ENCODE data around the gene ANP32D. TPM values are rescaled to one million over a fixed set of nuclear protein-coding genes. Genes with fewer than 3 reads are reported as not detected.
"Not testable (repeated sequence)": the region's sequence is repeated elsewhere in the genome, so short reads cannot be mapped to it uniquely, and the experiment has no call there.

Gene ANP32D
- total RNA-seq, 1 experiment from 2014 or later, result not detected

- Histone ChIP-seq H3K27me3 (ENCODE audit: low read length) (no peaks in the 10 kb centered on the region), H3K27ac (ENCODE audit: low read length) (no peak within 1 kb of the TSS), H3K4me1 (ENCODE audit: low read length) (no peaks in the 10 kb centered on the region), H3K36me3 (ENCODE audit: insufficient read depth, low read length) (no peaks in the 10 kb centered on the region), H3K9me2 (replicated peaks; ENCODE audit: insufficient read depth, low read length) (no peaks in the 10 kb centered on the region), H3K9ac (ENCODE audit: low read length) (no peak within 1 kb of the TSS), H3K4me2 (ENCODE audit: low read depth, low read length, poor library complexity, severe bottlenecking) (no peak within 1 kb of the TSS), H4K20me1 (ENCODE audit: insufficient read depth, low read depth, low read length) (no peaks in the 10 kb centered on the region), H3K79me2 (ENCODE audit: low read length) (no peaks in the 10 kb centered on the region), H3K9me3 (ENCODE audit: low read length) (no peaks in the 10 kb centered on the region), H3K4me3 (ENCODE audit: low read length) (no peak within 1 kb of the TSS), H2AFZ (ENCODE audit: low read length) (no peak within 1 kb of the TSS)
- peak; percentile 6 for DNase-seq
Observed at GRCh38 chr12:48482198-48482597, 9.8 kb downstream of the ANP32D start, which contains the start of gene C12orf54. C12orf54 (plus strand) TSS chr12:48482498; CDS start chr12:48483297, 799 bp downstream.

GRCh38 chr12:48482930-48483329, 10.6 kb downstream of the ANP32D start:
- no peaks in the 10 kb centered on the region for H3K4me1 ChIP-seq (ENCODE audit: low read length)
- no peaks in the 10 kb centered on the region for H3K9me3 ChIP-seq (ENCODE audit: low read length)
- no peaks in the 10 kb centered on the region for H3K27me3 ChIP-seq (ENCODE audit: low read length)
- H3K79me2 ChIP-seq (ENCODE audit: low read length), result no peaks in the 10 kb centered on the region
- no peak overlapping the region for H3K4me3 ChIP-seq (ENCODE audit: low read length)
- no peaks in the 10 kb centered on the region for H4K20me1 ChIP-seq (ENCODE audit: insufficient read depth, low read depth, low read length)
- H3K4me2 ChIP-seq (ENCODE audit: low read depth, low read length, poor library complexity, severe bottlenecking), result no peak overlapping the region
- DNase-seq, result no peak
- H3K9me2 ChIP-seq (replicated peaks; ENCODE audit: insufficient read depth, low read length), result no peaks in the 10 kb centered on the region
- H3K27ac ChIP-seq (ENCODE audit: low read length), result no peak overlapping the region
- H3K9ac ChIP-seq (ENCODE audit: low read length), result no peak overlapping the region
- H3K36me3 ChIP-seq (ENCODE audit: insufficient read depth, low read length), result no peaks in the 10 kb centered on the region
- no peak overlapping the region for H2AFZ ChIP-seq (ENCODE audit: low read length)

- Histone ChIP-seq H3K9me2 (replicated peaks; ENCODE audit: insufficient read depth, low read length) (no peaks in the 10 kb centered on the region), H3K4me1 (ENCODE audit: low read length) (no peaks in the 10 kb centered on the region), H3K9ac (ENCODE audit: low read length) (no peak overlapping the region), H4K20me1 (ENCODE audit: insufficient read depth, low read depth, low read length) (no peaks in the 10 kb centered on the region), H3K36me3 (ENCODE audit: insufficient read depth, low read length) (no peaks in the 10 kb centered on the region), H3K79me2 (ENCODE audit: low read length) (no peaks in the 10 kb centered on the region), H3K27me3 (ENCODE audit: low read length) (no peaks in the 10 kb centered on the region), H2AFZ (ENCODE audit: low read length) (no peak overlapping the region), H3K27ac (ENCODE audit: low read length) (no peak overlapping the region), H3K4me3 (ENCODE audit: low read length) (no peak overlapping the region), H3K9me3 (ENCODE audit: low read length) (no peaks in the 10 kb centered on the region), H3K4me2 (ENCODE audit: low read depth, low read length, poor library complexity, severe bottlenecking) (no peak overlapping the region)
- no peak for DNase-seq
Observed at GRCh38 chr12:48486261-48486660, 13.9 kb downstream of the ANP32D start.

- no peak overlapping the region for H3K9ac ChIP-seq (ENCODE audit: low read length)
- no peaks in the 10 kb centered on the region for H3K9me3 ChIP-seq (ENCODE audit: low read length)
- no peak for DNase-seq
- no peaks in the 10 kb centered on the region for H3K27me3 ChIP-seq (ENCODE audit: low read length)
- H3K4me2 ChIP-seq (ENCODE audit: low read depth, low read length, poor library complexity, severe bottlenecking), result no peak overlapping the region
- no peaks in the 10 kb centered on the region for H3K9me2 ChIP-seq (replicated peaks; ENCODE audit: insufficient read depth, low read length)
- no peaks in the 10 kb centered on the region for H3K36me3 ChIP-seq (ENCODE audit: insufficient read depth, low read length)
- H3K79me2 ChIP-seq (ENCODE audit: low read length), result no peaks in the 10 kb centered on the region
- no peak overlapping the region for H2AFZ ChIP-seq (ENCODE audit: low read length)
- H3K27ac ChIP-seq (ENCODE audit: low read length), result no peak overlapping the region
- no peak overlapping the region for H3K4me3 ChIP-seq (ENCODE audit: low read length)
- H4K20me1 ChIP-seq (ENCODE audit: insufficient read depth, low read depth, low read length), result no peaks in the 10 kb centered on the region
- no peaks in the 10 kb centered on the region for H3K4me1 ChIP-seq (ENCODE audit: low read length)
Observed at GRCh38 chr12:48486679-48487078, 14.3 kb downstream of the ANP32D start.

GRCh38 chr12:48489012-48489411, 16.7 kb downstream of the ANP32D start:
- Histone ChIP-seq H3K9ac (ENCODE audit: low read length) (no peak overlapping the region), H3K36me3 (ENCODE audit: insufficient read depth, low read length) (no peaks in the 10 kb centered on the region), H3K9me2 (replicated peaks; ENCODE audit: insufficient read depth, low read length) (no peaks in the 10 kb centered on the region), H3K4me3 (ENCODE audit: low read length) (no peak overlapping the region), H4K20me1 (ENCODE audit: insufficient read depth, low read depth, low read length) (no peaks in the 10 kb centered on the region), H3K9me3 (ENCODE audit: low read length) (no peaks in the 10 kb centered on the region), H3K27me3 (ENCODE audit: low read length) (no peaks in the 10 kb centered on the region), H3K4me2 (ENCODE audit: low read depth, low read length, poor library complexity, severe bottlenecking) (no peak overlapping the region), H2AFZ (ENCODE audit: low read length) (no peak overlapping the region), H3K4me1 (ENCODE audit: low read length) (no peaks in the 10 kb centered on the region), H3K79me2 (ENCODE audit: low read length) (no peaks in the 10 kb centered on the region), H3K27ac (ENCODE audit: low read length) (no peak overlapping the region)
- no peak for DNase-seq

- H4K20me1 ChIP-seq (ENCODE audit: insufficient read depth, low read depth, low read length); H3K27me3 ChIP-seq (ENCODE audit: low read length); H3K4me1 ChIP-seq (ENCODE audit: low read length); H3K36me3 ChIP-seq (ENCODE audit: insufficient read depth, low read length); H3K9me3 ChIP-seq (ENCODE audit: low read length); H3K4me2 ChIP-seq (ENCODE audit: low read depth, low read length, poor library complexity, severe bottlenecking); H3K9ac ChIP-seq (ENCODE audit: low read length); H3K4me3 ChIP-seq (ENCODE audit: low read length); H2AFZ ChIP-seq (ENCODE audit: low read length); H3K9me2 ChIP-seq (replicated peaks; ENCODE audit: insufficient read depth, low read length); H3K27ac ChIP-seq (ENCODE audit: low read length); H3K79me2 ChIP-seq (ENCODE audit: low read length); DNase-seq: not testable (repeated sequence)
Observed at GRCh38 chr12:48489456-48489855, 17.1 kb downstream of the ANP32D start.

- H3K4me3 ChIP-seq (ENCODE audit: low read length); H3K9ac ChIP-seq (ENCODE audit: low read length); H3K9me3 ChIP-seq (ENCODE audit: low read length); H4K20me1 ChIP-seq (ENCODE audit: insufficient read depth, low read depth, low read length); H3K27ac ChIP-seq (ENCODE audit: low read length); H3K4me2 ChIP-seq (ENCODE audit: low read depth, low read length, poor library complexity, severe bottlenecking); H3K79me2 ChIP-seq (ENCODE audit: low read length); H2AFZ ChIP-seq (ENCODE audit: low read length); H3K27me3 ChIP-seq (ENCODE audit: low read length); H3K36me3 ChIP-seq (ENCODE audit: insufficient read depth, low read length); H3K4me1 ChIP-seq (ENCODE audit: low read length); H3K9me2 ChIP-seq (replicated peaks; ENCODE audit: insufficient read depth, low read length); DNase-seq: not testable (repeated sequence)
Observed at GRCh38 chr12:48500281-48500680, 27.9 kb downstream of the ANP32D start.

GRCh38 chr12:48506836-48507235, 34.5 kb downstream of the ANP32D start:
- not testable (repeated sequence) for H3K27ac ChIP-seq (ENCODE audit: low read length); H3K9ac ChIP-seq (ENCODE audit: low read length); H3K9me3 ChIP-seq (ENCODE audit: low read length); DNase-seq; H2AFZ ChIP-seq (ENCODE audit: low read length); H3K27me3 ChIP-seq (ENCODE audit: low read length); H3K9me2 ChIP-seq (replicated peaks; ENCODE audit: insufficient read depth, low read length); H4K20me1 ChIP-seq (ENCODE audit: insufficient read depth, low read depth, low read length); H3K4me1 ChIP-seq (ENCODE audit: low read length); H3K79me2 ChIP-seq (ENCODE audit: low read length); H3K4me2 ChIP-seq (ENCODE audit: low read depth, low read length, poor library complexity, severe bottlenecking); H3K36me3 ChIP-seq (ENCODE audit: insufficient read depth, low read length); H3K4me3 ChIP-seq (ENCODE audit: low read length)

GRCh38 chr12:48508987-48509386, 36.6 kb downstream of the ANP32D start:
- H3K9ac ChIP-seq (ENCODE audit: low read length), result no peak overlapping the region
- H3K9me2 ChIP-seq (replicated peaks; ENCODE audit: insufficient read depth, low read length), result no peaks in the 10 kb centered on the region
- no peaks in the 10 kb centered on the region for H3K9me3 ChIP-seq (ENCODE audit: low read length)
- H3K27ac ChIP-seq (ENCODE audit: low read length), result no peak overlapping the region
- DNase-seq, result no peak
- H3K79me2 ChIP-seq (ENCODE audit: low read length), result no peaks in the 10 kb centered on the region
- H3K4me1 ChIP-seq (ENCODE audit: low read length), result no peaks in the 10 kb centered on the region
- H3K4me2 ChIP-seq (ENCODE audit: low read depth, low read length, poor library complexity, severe bottlenecking), result no peak overlapping the region
- H3K4me3 ChIP-seq (ENCODE audit: low read length), result no peak overlapping the region
- no peak overlapping the region for H2AFZ ChIP-seq (ENCODE audit: low read length)
- no peaks in the 10 kb centered on the region for H4K20me1 ChIP-seq (ENCODE audit: insufficient read depth, low read depth, low read length)
- H3K36me3 ChIP-seq (ENCODE audit: insufficient read depth, low read length), result no peaks in the 10 kb centered on the region
- no peaks in the 10 kb centered on the region for H3K27me3 ChIP-seq (ENCODE audit: low read length)

Measured in Karpas-422 (cell line).